HL-60/S4 treated with phorbol 12-myristate 13-acetate at 8.2 ng/mL for 4 days and 3 days (cell line): ENCODE results near the gene CDHR3.

Experiments used
- in situ Hi-C: fragments of 300-500 bp; cut with MboI; formaldehyde crosslinking; loops from 2 replicates; pipeline ENCODE4 v1.15.0; 2022; ENCODE audit warnings: low sequenced_read_pairs

Gene CDHR3

GRCh38 chr7:106062521-106062931 is 99.5 kb downstream of the CDHR3 start:
- in situ Hi-C loops = no loop called here

GRCh38 chr7:106063024-106063423 is 100.0 kb downstream of the CDHR3 start:
- in situ Hi-C loops = no loop called here

GRCh38 chr7:106063692-106064091 is 100.6 kb downstream of the CDHR3 start:
- in situ Hi-C loops = no loop called here

- in situ Hi-C loops = no loop called here
Measured at GRCh38 chr7:106064316-106064715, 101.3 kb downstream of the CDHR3 start.

GRCh38 chr7:106064771-106065574 is 101.9 kb downstream of the CDHR3 start:
- in situ Hi-C loops = no loop called here

- in situ Hi-C loops = no loop called here
Measured at GRCh38 chr7:106065575-106066500, 102.8 kb downstream of the CDHR3 start.

GRCh38 chr7:106067678-106068077 is 104.6 kb downstream of the CDHR3 start:
- in situ Hi-C loops = no loop called here

- in situ Hi-C loops = no loop called here
Measured at GRCh38 chr7:106068538-106068961, 105.5 kb downstream of the CDHR3 start.

GRCh38 chr7:106068986-106069385 is 105.9 kb downstream of the CDHR3 start:
- in situ Hi-C loops = no loop called here

- in situ Hi-C loops = no loop called here
Measured at GRCh38 chr7:106069471-106070200, 106.6 kb downstream of the CDHR3 start.

GRCh38 chr7:106070201-106070551 is 107.1 kb downstream of the CDHR3 start:
- in situ Hi-C loops = no loop called here

- in situ Hi-C loops = no loop called here
Measured at GRCh38 chr7:106070567-106071254, 107.6 kb downstream of the CDHR3 start.

GRCh38 chr7:106071356-106071998 is 108.4 kb downstream of the CDHR3 start:
- in situ Hi-C loops = no loop called here

GRCh38 chr7:106071999-106072714 is 109.1 kb downstream of the CDHR3 start:
- in situ Hi-C loops = no loop called here

GRCh38 chr7:106072715-106073091 is 109.6 kb downstream of the CDHR3 start:
- in situ Hi-C loops = no loop called here

- in situ Hi-C loops = no loop called here
Measured at GRCh38 chr7:106073701-106074100, 110.6 kb downstream of the CDHR3 start.

GRCh38 chr7:106074257-106074656 is 111.2 kb downstream of the CDHR3 start:
- in situ Hi-C loops = no loop called here

- in situ Hi-C loops = no loop called here
Measured at GRCh38 chr7:106075937-106076336, 112.9 kb downstream of the CDHR3 start.

GRCh38 chr7:106076537-106076936 is 113.5 kb downstream of the CDHR3 start:
- in situ Hi-C loops = no loop called here
